Rectal smooth muscle tissue (tissue), 1 donor: ENCODE measurements around the gene FGFR1OP2.
"Not testable (repeated sequence)": the region's sequence is repeated elsewhere in the genome, so short reads cannot be mapped to it uniquely, and the experiment has no call there.

ENCODE experiments used
- H3K27ac ChIP-seq: one replicate; pipeline ENCODE4 v1.7.0; 2013; ENCODE audit warnings: low read depth, low read length, inconsistent platforms
- H3K27me3 ChIP-seq: one replicate; pipeline ENCODE4 v1.7.0; 2013; ENCODE audit warnings: low read length; ENCODE audit not compliant: control insufficient read depth, insufficient read depth
- H3K36me3 ChIP-seq: one replicate; pipeline ENCODE4 v1.7.0; 2013; ENCODE audit warnings: low read length; ENCODE audit not compliant: control insufficient read depth, insufficient read depth
- H3K4me1 ChIP-seq: one replicate; pipeline ENCODE4 v1.7.0; 2013; ENCODE audit warnings: low read length; ENCODE audit not compliant: control insufficient read depth, insufficient read depth
- H3K4me3 ChIP-seq: one replicate; pipeline ENCODE4 v1.7.0; 2013; ENCODE audit warnings: low read length
- H3K9ac ChIP-seq: one replicate; pipeline ENCODE4 v1.7.0; 2013; ENCODE audit warnings: low read length

FGFR1OP2 gene

DNA sequence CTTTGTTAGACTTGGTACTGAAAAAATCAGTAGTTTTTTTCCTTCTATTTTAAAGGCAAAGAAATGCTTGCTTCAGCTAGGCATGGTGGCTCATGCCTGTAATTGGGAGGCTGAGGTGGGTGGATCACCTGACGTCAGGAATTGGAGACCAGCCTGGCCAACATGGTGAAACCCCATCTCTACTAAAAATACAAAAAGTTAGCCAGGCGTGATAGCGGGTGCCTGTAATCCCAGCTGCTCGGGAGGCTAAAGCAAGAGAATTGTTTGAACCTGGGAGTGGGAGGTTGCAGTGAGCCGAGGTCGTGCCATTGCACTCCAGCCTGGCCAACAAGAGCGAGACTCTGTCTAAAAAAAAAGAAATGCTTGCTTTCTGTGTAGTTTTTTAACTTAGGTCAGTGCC lies 23.1 kb downstream of the FGFR1OP2 start:
- not testable (repeated sequence) for H3K4me1 ChIP-seq, H3K36me3 ChIP-seq, H3K9ac ChIP-seq, H3K27ac ChIP-seq, H3K27me3 ChIP-seq, H3K4me3 ChIP-seq

DNA sequence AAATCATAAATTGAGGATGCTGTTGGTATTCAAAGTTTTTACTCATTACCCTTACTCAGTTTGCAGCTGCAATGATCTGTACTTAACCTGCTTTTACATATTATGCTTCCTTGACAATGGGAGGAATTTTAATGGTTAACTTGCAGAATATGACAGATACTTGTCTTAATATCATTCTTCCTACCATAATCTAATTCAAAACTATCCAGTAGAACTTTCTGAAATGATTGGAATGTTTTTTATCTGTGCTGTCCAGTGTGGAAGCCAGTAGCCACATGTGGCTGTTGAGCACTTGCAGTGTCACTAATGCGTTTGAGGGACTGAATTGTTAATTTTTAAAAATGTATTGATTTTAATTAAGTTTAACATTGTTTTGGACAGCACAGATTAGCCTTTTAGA lies 23.5 kb downstream of the FGFR1OP2 start:
- Histone ChIP-seq H3K27me3 (no peaks in the 10 kb centered on the region), H3K4me3 (no peak overlapping the region), H3K9ac (no peak overlapping the region), H3K4me1 (no peaks in the 10 kb centered on the region), H3K36me3 (peaks cover 8% of the 10 kb centered on the region), H3K27ac (no peak overlapping the region)

DNA sequence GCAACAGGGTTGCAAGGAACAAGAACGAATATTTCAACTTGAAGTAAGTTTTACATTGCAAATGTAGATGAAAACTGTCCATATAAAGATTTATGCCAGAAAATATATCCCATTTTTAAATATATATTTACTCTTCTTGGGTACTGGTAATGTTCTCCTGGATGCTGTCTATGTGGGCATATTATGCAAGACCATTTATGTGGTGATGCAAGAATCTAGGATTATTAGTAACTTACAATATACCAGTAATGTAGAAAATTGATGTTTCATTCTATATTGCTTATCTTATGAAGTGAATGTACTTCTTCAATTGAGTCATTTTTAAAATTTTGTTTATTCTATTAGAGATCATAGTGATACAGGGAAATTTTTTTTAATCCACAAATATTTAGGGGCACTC lies 25.1 kb downstream of the FGFR1OP2 start:
- Histone ChIP-seq H3K27ac (no peak overlapping the region), H3K9ac (no peak overlapping the region), H3K27me3 (no peaks in the 10 kb centered on the region), H3K36me3 (peaks cover 6% of the 10 kb centered on the region), H3K4me3 (no peak overlapping the region), H3K4me1 (no peaks in the 10 kb centered on the region)

DNA sequence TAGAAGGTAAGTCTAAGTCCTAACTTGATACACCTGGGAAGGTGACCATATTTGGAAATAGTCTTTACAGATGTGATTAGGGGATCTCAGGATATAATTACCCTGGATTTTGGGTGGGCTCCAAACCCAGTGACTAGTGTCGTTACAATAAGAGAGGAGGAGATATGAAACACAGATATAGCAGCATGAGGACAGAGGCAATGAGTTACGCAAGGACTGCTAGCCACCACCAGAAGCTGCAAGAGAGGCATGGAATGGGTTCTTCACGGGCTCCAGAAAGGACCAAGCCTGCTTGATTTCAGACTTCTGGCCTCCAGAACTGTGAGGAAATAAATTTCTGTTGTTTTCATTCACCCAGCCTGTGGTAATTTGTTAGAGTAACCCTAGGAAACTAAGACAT lies 28.6 kb downstream of the FGFR1OP2 start:
- Histone ChIP-seq H3K36me3 (peaks cover 6% of the 10 kb centered on the region), H3K4me1 (no peaks in the 10 kb centered on the region), H3K4me3 (no peak overlapping the region), H3K27me3 (no peaks in the 10 kb centered on the region), H3K9ac (no peak overlapping the region), H3K27ac (no peak overlapping the region)

- Histone ChIP-seq H3K36me3 (peaks cover 3% of the 10 kb centered on the region), H3K9ac (no peak overlapping the region), H3K4me1 (no peaks in the 10 kb centered on the region), H3K27me3 (no peaks in the 10 kb centered on the region), H3K4me3 (no peak overlapping the region), H3K27ac (no peak overlapping the region)
Observed at GRCh38 chr12:26970136-26970535, 31.9 kb downstream of the FGFR1OP2 start.

- peaks cover under 1% of the 10 kb centered on the region for H3K36me3 ChIP-seq
Observed at GRCh38 chr12:26971963-26972362, 33.7 kb downstream of the FGFR1OP2 start.

GRCh38 chr12:26976687-26977086 lies 38.4 kb downstream of the FGFR1OP2 start:
- Histone ChIP-seq H3K9ac (no peak overlapping the region), H3K27me3 (no peaks in the 10 kb centered on the region), H3K4me3 (no peak overlapping the region), H3K4me1 (no peaks in the 10 kb centered on the region), H3K36me3 (peaks cover 6% of the 10 kb centered on the region), H3K27ac (no peak overlapping the region)

More at GRCh38 chr12:26971963-26972362, 33.7 kb downstream of the FGFR1OP2 start:
- Histone ChIP-seq H3K27ac (no peak overlapping the region), H3K4me1 (no peaks in the 10 kb centered on the region), H3K4me3 (no peak overlapping the region), H3K27me3 (no peaks in the 10 kb centered on the region), H3K9ac (no peak overlapping the region)

DNA sequence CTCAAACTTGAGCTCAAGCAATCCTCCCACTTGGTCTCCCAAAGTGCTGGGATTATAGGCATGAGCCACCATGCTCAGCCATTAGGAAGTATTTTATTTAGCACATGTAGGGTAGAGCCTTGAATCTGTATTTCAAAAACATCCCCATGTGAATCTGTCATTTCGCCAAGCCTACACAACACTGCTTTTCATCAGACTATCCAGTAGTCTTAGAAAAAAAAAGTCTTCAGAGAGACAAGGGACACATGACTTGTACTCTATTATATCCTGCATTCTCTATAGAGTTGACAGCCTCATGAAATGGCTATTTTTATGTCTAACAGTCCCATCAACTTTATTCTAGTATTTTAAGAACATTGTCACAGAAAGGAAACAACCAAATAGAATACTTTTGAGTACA lies 40.5 kb downstream of the FGFR1OP2 start:
- no peak overlapping the region for H3K9ac ChIP-seq
- no peaks in the 10 kb centered on the region for H3K27me3 ChIP-seq
- H3K4me3 ChIP-seq = no peak overlapping the region
- no peaks in the 10 kb centered on the region for H3K4me1 ChIP-seq
- peaks cover 6% of the 10 kb centered on the region for H3K36me3 ChIP-seq
- H3K27ac ChIP-seq = no peak overlapping the region

- Histone ChIP-seq H3K4me1 (no peaks in the 10 kb centered on the region), H3K9ac (no peak overlapping the region), H3K4me3 (no peak overlapping the region), H3K36me3 (peaks cover 6% of the 10 kb centered on the region), H3K27ac (no peak overlapping the region), H3K27me3 (no peaks in the 10 kb centered on the region)
Observed at GRCh38 chr12:26979733-26980132, 41.5 kb downstream of the FGFR1OP2 start.

GRCh38 chr12:26982866-26983265 lies 44.6 kb downstream of the FGFR1OP2 start:
- H3K36me3 ChIP-seq = peaks cover 6% of the 10 kb centered on the region
- no peaks in the 10 kb centered on the region for H3K4me1 ChIP-seq
- no peak overlapping the region for H3K9ac ChIP-seq
- no peak overlapping the region for H3K4me3 ChIP-seq
- H3K27me3 ChIP-seq = no peaks in the 10 kb centered on the region
- no peak overlapping the region for H3K27ac ChIP-seq

GRCh38 chr12:26987634-26988424 lies 49.6 kb downstream of the FGFR1OP2 start:
- Histone ChIP-seq H3K27me3 (no peaks in the 10 kb centered on the region), H3K36me3 (no peaks in the 10 kb centered on the region), H3K4me3 (no peak overlapping the region), H3K4me1 (no peaks in the 10 kb centered on the region), H3K27ac (no peak overlapping the region), H3K9ac (no peak overlapping the region)

DNA sequence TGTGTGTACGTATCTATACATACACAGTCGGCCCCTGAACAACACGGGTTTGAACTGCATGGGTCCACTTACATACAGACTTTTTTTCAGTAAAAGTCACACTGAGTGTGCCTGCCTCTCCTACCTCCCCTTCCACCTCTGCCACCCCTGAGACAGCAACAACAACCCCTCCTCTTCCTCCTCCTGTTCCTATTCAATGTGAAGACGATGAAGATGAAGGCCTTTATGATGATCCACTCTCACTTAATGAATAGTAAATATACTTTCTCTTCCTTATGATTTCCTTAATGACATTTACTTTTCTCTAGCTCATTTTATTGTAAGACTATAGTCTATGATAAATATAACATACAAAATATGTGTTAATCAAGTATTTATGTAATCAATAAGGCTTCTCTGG lies 50.4 kb downstream of the FGFR1OP2 start:
- peaks cover 2% of the 10 kb centered on the region for H3K36me3 ChIP-seq
- no peaks in the 10 kb centered on the region for H3K4me1 ChIP-seq
- H3K9ac ChIP-seq = no peak overlapping the region
- no peak overlapping the region for H3K4me3 ChIP-seq
- no peaks in the 10 kb centered on the region for H3K27me3 ChIP-seq
- no peak overlapping the region for H3K27ac ChIP-seq

DNA sequence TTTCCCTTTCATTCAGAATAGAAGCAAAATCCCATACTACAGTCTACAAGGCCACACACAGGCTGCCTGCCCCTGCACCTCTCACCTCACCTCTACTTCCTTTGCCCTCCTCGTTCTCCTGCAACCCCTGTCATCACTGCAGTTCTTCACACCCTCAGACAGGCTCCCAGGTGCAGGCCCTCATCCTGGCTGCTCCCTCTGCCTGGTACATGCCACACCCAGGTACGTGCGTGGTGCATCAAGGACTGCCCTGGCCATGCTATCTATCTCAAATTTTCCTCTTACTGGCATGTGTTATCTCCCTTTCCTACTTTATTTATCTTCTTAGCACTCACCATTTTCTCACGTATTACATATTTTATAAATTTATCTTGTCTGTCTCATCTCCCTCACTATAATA lies 51.6 kb downstream of the FGFR1OP2 start:
- Histone ChIP-seq H3K4me1 (no peaks in the 10 kb centered on the region), H3K36me3 (peaks cover 2% of the 10 kb centered on the region), H3K27ac (no peak overlapping the region), H3K9ac (no peak overlapping the region), H3K4me3 (no peak overlapping the region), H3K27me3 (no peaks in the 10 kb centered on the region)
